Erythroblast (primary cell): Measurements from ENCODE around the gene ETS2.

Source experiments
- DNase-seq, 2 experiments: peaks; one replicate each; lab custom pipeline; 2025; lab: John Stamatoyannopoulos, UW
- GATA1 ChIP-seq: IDR thresholded peaks from 2 replicates; pipeline ENCODE4 v1.6.1; 2011; ENCODE audit warnings: low read depth, mild to moderate bottlenecking, control low read depth, low read length, moderate library complexity
- POLR2A ChIP-seq: IDR thresholded peaks from 2 replicates; pipeline ENCODE4 v1.6.1; 2011; ENCODE audit warnings: mild to moderate bottlenecking, low read length

Gene ETS2

DNA sequence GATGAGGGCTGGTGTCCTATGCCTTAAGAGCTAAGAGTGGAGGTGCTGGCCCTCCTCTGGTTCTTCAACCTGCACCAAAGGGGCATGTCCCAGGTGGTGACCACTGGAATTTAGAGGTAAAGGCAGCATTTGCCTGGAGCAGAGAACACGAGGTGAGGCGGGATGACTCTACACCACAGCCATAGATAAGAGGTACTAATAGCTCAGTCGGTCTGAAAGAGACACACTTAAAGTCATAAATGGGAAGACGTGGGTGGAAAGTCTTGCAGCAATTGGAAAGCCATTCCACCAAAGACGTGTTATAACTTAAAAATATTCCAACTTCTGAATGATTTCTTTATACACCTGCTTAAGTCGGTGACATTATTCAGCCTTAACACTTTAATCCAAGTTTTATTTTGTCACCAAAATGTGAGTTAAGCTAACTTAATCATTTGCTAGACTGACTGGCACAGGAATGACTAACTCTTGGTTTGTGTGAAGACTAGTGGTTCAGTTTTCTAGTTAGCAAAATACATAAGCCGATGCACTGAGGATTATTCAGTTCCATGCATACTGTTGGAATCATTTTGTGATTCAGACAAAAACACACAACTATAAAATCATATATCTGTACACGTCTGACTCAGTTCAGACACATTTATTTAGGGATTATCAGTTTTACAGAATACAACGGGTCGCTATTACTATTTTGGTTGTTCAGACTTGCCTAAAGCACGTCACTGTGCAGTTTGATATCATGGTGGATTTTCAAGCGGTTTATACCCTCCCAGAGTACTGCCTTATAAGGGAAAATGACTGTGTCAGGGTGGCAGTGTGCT is 4.6 kb upstream of the ETS2 start:
- DNase-seq = no peak
- TF ChIP-seq POLR2A = no peak
- TF ChIP-seq GATA1 = no peak

DNA sequence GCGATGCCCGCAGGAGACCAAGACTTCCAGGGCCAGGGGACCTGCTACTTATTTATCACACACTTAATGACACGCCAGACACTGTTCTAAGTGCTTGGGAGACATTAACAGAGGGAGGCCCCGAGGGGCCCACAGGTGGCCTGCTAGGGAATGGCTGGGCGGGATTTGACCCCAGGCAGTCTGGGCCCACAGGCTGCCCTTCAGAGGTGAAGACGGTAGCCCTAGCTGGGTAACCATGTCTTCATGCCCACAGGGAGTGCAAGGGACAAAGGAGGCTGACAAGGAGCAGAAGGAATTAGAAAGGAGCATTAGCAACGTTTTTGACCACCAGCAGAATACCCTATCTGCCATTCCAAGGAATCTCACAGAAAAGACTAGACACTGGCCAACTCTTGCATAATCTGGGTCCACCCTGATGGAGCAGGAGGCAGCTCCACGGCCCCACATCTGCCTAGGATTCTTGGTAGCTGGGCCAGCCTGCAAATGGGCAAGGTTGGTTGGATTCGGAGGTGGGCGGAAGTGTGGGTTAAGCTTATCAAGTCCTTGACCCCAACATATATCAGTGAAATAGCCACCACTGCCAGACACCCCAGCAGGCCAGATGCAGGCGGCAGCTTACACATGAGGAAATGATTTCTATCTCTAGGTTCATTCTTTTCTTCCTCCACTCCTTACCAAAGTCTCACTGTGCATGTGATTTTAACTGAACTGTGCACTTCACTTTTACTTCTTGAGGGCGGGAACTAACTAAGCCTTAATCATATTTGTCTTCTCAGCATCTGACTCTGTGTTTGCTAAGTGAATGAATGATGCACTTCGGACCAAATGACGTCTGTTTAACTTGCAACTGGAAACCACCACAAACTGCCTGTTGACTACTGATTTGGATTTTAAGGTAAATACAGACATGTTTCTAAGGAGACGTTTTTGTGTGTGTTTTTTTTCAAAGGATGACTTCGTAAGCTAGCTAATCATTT is 3.4 kb upstream of the ETS2 start:
- DNase-seq = peak in 1 of 2 experiments; percentile 3
- TF ChIP-seq POLR2A (no peak), GATA1 (no peak)

DNA sequence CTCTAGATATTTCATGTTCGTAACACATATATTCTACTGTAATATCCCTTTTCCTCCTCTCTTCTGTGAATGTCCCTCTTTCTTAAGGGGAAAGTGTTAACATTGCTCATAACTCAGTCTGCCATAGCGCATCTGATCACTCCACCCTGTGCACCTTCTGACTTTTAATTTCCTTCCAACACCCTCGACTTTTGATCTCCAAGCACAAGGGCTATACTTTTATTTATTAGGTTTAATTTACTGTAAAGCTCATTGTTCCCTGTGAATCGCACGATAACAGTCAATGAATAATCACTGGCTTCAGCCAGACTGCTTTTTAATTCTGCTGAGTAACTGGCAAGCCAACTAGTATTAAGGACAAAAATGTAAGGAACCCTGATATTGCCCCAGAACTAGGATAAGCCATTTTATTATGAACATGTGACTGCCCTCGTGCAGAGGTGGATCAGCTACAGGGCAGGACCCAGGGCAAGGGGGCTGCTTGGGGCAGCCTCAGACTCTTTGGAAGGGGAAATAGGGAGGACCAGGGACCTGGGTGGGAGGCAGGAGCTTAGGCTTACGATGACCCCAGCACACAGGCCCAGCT is 2.6 kb upstream of the ETS2 start:
- TF ChIP-seq POLR2A (no peak), GATA1 (no peak)
- no peak for DNase-seq

DNA sequence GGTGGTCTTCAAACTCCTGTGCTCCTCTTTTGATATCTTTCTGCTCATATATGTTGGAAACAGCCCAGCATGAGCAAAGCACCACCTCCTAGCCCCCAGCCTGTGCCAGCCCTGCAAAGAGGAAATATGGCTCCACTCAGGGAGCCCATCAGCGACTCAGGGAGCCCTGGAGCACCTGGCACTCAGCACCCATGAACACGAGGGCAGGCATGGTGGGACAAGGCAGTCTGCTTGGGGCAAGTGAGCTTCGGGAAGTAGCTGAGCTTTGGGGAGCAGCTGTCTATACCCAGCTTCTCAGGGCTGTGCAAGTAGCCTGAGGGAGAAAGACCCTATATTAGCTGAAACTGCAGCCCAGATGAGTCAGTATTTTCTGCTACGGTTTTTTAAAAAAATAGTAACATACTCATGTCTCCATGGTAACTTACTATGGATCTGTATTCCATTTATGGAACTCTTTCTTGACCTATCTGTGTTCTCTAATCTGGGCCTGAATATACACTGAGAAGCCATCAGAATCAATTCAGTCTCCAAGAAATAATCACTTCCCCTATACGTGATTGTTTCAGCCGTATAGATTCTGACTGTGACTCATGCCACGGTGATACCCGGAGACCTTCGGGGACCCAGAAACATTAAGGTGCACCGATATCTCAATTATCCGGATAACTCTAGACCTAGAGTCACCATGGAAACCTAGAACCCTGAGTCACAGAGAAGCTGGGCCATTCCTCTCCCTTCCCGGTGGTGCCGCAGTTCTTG is 1.5 kb upstream of the ETS2 start:
- DNase-seq = no peak
- TF ChIP-seq POLR2A (no peak), GATA1 (no peak)

DNA sequence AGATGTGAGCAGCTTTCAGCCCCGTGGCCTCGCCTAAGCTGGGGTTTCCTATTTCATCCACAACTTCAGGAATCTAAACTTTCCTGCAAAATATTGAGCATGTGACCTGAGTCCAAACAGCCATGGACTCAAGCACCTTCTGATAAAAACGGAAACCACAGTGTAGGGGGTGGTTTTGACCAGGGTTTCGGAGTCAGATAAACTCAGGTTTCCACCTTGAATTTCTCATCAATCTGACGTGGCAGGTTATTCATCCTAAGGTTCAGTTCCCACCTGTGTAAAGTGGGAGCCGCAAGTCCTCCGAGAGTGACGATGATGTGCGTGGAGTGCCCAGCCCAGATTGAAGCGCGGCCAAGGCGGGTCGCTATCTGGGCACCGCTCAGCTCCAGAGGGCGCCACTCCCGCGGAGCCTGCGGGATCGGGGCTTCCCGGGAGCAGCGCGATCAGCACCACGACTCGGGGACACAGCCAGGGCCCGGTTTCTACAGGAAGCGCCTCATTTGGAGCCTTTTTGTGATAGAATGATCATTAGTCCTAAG is 871 bp upstream of the ETS2 start:
- DNase-seq = peak; percentile 36 to 39
- TF ChIP-seq POLR2A (no peak), GATA1 (no peak)

DNA sequence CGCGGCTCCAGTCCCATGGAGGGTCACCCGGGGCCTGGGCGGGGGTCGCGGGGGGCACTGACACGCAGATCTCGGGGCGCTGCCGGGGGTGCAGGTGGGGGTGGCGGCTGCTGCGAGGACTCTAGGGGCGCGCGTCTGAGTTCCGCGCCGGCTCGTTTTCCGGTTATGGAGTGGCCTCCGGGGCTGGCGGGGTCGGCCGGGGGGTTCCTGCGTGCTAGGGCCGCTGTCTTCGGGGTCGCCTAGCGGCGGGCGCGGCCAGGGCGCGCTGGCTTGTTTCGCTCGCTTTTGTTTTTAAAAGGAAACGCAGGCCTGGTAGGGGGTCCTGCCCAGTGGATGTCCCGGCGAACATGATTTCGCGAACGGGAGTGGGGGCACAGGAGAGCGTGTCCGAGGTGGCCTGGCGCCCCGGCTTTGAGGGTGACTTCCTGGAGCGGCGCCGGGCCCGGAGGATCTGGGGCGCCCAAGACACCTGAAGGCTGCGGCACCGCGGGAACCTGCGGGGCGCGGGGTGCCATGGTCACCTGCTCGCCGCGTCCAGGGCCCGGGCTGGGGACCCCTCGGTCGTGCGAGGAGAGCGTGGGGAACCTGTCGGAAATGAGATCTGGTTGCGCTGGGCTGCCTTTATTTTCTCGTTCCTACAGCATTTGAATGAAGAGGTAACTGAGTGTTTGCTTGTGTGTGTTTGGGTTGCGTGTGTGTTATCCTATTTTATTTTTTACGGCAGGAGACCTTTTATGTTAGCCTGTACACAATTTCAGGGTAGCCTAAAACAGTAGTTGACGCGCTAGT is 618 bp downstream of the ETS2 start:
- TF ChIP-seq POLR2A (no peak), GATA1 (no peak)
- DNase-seq = peak; percentile 31 to 37

DNA sequence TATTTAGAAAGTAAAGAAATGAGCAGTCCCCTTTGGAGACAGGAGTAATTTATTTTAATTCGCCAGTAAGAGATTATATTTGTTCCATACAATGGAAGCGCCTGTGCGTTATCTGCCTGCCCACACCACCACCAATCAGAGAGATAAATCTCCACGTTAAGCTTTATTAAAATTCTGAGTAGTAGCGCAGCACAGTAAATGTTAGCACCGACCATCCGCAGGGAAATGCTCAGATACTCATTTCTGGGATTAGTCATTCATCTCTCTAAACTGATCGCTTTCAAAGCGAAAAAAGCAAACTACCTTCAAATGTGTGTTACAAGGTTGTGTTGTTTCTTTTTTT is 1.2 kb downstream of the ETS2 start:
- TF ChIP-seq GATA1 (no peak), POLR2A (peak; percentile 17)
- DNase-seq = peak; percentile 31 to 57

DNA sequence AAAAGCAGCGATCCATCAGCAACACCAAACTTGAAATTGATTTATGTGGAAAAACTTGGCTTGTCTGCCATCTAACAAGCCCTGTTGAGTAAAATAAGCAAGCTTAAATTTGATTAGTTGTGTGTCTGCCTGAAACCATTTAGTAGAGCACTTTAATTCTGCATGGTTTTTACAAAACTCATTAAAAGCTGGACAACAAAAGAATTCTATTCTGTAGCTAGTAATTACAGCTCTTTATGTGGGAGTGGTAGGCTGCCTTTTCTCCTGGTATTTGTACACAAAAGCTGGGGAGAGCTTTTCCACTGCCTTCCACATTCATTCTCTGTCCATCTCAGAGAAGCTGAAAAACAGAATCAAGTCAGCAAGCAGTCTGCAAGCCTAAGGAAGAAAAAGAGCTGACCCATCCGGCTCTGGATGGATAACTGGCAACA is 1.7 kb downstream of the ETS2 start:
- DNase-seq = no peak
- TF ChIP-seq POLR2A (no peak), GATA1 (no peak)

DNA sequence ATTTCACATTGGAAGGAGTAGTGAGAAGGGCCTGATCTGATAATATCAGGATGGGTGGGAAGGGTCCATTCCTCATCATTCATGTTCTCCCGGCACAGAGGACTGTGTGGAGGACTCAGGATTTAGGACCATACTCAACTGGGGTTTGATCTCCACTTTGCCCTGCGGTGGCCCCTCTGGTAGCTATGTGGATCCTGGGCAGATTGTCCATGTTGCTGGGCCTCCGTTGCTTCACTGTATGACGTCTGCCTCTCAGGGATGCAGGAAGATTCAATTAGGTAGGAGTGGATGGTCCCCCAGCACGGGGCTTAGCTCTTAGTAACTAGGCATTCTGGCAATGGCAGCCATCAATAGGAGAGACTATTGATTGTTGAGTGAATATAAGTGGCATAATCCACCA is 2.3 kb downstream of the ETS2 start:
- TF ChIP-seq POLR2A = peak; percentile 39
- TF ChIP-seq GATA1 = no peak
- no peak for DNase-seq

DNA sequence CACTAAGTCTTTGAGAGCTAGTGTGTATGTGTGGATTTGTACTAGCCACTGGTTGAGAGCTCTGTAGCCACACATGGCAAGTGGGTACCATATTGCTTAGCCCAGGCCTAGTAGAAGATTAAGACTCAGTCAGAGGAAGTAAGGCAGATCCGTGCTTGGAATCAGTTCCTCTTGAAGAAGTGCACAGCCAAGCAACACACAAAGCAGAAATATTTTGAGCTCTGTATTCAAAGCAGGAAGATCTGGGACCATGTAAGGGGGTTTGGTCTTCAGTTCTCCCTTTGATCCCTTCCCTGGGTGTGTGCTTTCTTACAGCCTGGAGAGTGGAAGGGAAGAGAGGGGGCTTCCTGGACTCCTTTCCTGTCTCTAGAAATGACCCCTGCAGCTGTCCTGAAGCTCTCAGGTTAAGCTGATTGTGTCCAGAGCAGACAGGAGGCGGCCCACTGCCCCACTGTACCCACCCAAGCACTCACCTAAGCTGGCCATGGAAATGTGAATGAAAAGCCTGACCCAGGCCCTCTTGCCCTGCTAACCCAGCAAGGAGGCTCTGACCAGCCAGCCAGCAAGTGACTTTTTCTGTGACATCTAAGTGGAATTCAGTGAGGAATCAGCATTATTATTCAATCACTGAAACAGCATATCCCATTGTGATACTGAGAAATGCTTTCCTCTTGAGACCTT is 3.6 kb downstream of the ETS2 start:
- DNase-seq = no peak
- peak; percentile 8 for TF ChIP-seq POLR2A
- no peak for TF ChIP-seq GATA1

DNA sequence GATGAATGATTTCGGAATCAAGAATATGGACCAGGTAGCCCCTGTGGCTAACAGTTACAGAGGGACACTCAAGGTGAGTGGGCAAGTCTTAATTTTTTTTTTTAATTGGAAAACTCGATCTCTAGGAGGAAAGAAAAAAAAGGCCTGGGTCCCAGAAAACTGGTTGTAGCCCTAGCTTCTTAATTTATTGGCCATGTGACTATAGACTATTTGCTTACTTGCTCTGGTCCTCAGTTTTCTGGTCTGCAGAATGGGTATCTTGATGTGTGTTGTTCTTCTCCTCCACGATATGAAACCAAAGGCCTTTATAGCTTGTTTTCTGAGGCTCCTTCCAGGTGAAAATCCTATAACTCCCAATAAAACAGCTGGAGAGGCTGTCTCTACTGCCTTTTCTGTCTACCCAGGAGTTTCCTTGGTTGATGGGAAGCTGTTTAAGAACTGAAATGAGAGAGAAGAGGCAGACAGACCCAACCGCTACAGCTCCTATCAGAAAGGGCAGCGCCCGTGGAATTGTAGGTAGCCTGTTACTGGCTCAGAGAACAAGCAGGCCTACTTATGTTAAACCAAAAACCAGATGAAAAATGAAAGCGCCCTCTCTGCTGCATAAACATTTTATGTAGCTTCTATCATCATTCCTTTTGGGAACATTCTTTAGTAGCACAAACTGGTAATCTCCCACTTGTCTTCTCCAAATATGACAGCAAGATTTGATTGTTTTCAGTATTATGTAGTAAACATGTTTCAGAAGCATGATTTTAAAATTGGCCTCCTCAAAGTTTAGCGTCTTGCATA is 4.5 kb downstream of the ETS2 start:
- no peak for DNase-seq
- TF ChIP-seq POLR2A = no peak
- TF ChIP-seq GATA1 = no peak
